G401 (cell line): ENCODE measurements around the gene RBP5. TPM values are rescaled to one million over a fixed set of nuclear protein-coding genes. Genes with fewer than 3 reads are reported as not detected.

ENCODE experiments used
- DNase-seq: peaks from one replicate; pipeline ENCODE4 v3.0.0-alpha.2; 2015; ENCODE audit warnings: low spot score
- in situ Hi-C: cut with HindIII; loops from 2 replicates; pipeline ENCODE4 v1.10.0; 2016; ENCODE audit warnings: low sequenced_read_pairs, mixed read lengths
- total RNA-seq: library from RNA; depleted of rRNA; stranded (reverse); fragments of >200 nt; shearing (Covaris generic); gene quantifications from 2 replicates; pipeline ENCODE4 v1.2.3, GENCODE V29; 2014; rRNA removed

Gene RBP5
- total RNA-seq, 1 experiment from 2014 or later: not detected

- in situ Hi-C loops: no loop called here
Measured at GRCh38 chr12:7091660-7092228, 36.9 kb downstream of the RBP5 start.

GRCh38 chr12:7091171-7091570 is 37.5 kb downstream of the RBP5 start:
- in situ Hi-C loops: no loop called here
- DNase-seq: no peak

More at GRCh38 chr12:7091660-7092228, 36.9 kb downstream of the RBP5 start:
- no peak for DNase-seq

GRCh38 chr12:7090222-7090998 is 38.3 kb downstream of the RBP5 start:
- DNase-seq: no peak
- in situ Hi-C loops: no loop called here

GRCh38 chr12:7089196-7089871 is 39.4 kb downstream of the RBP5 start:
- in situ Hi-C loops: no loop called here
- no peak for DNase-seq

- in situ Hi-C loops: no loop called here
- no peak for DNase-seq
Measured at GRCh38 chr12:7083125-7083524, 45.6 kb downstream of the RBP5 start.

- in situ Hi-C loops: no loop called here
- DNase-seq: no peak
Measured at GRCh38 chr12:7081037-7081436, 47.7 kb downstream of the RBP5 start.

GRCh38 chr12:7079826-7080125 is 48.9 kb downstream of the RBP5 start:
- in situ Hi-C loops: no loop called here
- no peak for DNase-seq

GRCh38 chr12:7078163-7078562 is 50.5 kb downstream of the RBP5 start:
- DNase-seq: no peak
- in situ Hi-C loops: no loop called here

GRCh38 chr12:7076493-7076892 is 52.2 kb downstream of the RBP5 start:
- DNase-seq: no peak
- in situ Hi-C loops: no loop called here

- in situ Hi-C loops: no loop called here
- no peak for DNase-seq
Measured at GRCh38 chr12:7075939-7076338, 52.8 kb downstream of the RBP5 start.

- in situ Hi-C loops: no loop called here
- DNase-seq: no peak
Measured at GRCh38 chr12:7075518-7075917, 53.2 kb downstream of the RBP5 start.

- DNase-seq: no peak
- in situ Hi-C loops: no loop called here
Measured at GRCh38 chr12:7073946-7074345, 54.7 kb downstream of the RBP5 start.

Other genes starting within 250 kb of the RBP5 start
- gene LRRC23, start 224.1 kb downstream of the RBP5 start, total RNA-seq: 7.0 and 16.1 TPM in 2 replicates
- 3.3 and 13.2 TPM in 2 replicates for gene ENO2, start 214.3 kb downstream of the RBP5 start, total RNA-seq
- 2.2 and 6.2 TPM in 2 replicates for gene ATN1, start 200.9 kb downstream of the RBP5 start, total RNA-seq
- gene RNU7-1, start 185.1 kb downstream of the RBP5 start, total RNA-seq: not detected in 2 replicates
- gene C12orf57, start 184.9 kb downstream of the RBP5 start, total RNA-seq: 88.1 and 132 TPM in 2 replicates
- gene PTPN6, start 177.5 kb downstream of the RBP5 start, total RNA-seq: 12.1 and 16.6 TPM in 2 replicates
- 667 and 679 TPM in 2 replicates for gene PHB2, start 158.2 kb downstream of the RBP5 start, total RNA-seq
- 76.4 and 83.4 TPM in 2 replicates for gene EMG1, start 158.0 kb downstream of the RBP5 start, total RNA-seq
- 59.1 and 68.3 TPM in 2 replicates for gene LPCAT3, start 110.4 kb downstream of the RBP5 start, total RNA-seq
- gene C1S, start 68.2 kb downstream of the RBP5 start, total RNA-seq: 3.3 and 4.1 TPM in 2 replicates
- 0.78 and 0.98 TPM in 2 replicates for gene C1R, start 36.4 kb downstream of the RBP5 start, total RNA-seq
- 3.9 and 5.4 TPM in 2 replicates for gene C1RL, start 19.7 kb downstream of the RBP5 start, total RNA-seq
- 14.8 and 17.9 TPM in 2 replicates for gene CLSTN3, start 1.5 kb upstream of the RBP5 start, total RNA-seq
- gene PEX5, start 60.8 kb upstream of the RBP5 start, total RNA-seq: 62.4 and 64.6 TPM in 2 replicates
- gene ACSM4, start 175.2 kb upstream of the RBP5 start, total RNA-seq: not detected in 2 replicates